Liver (tissue), 3 donors: Measurements from ENCODE around the gene UBA52.

Experiments used
- CTCF ChIP-seq: fragments of 150-350 bp; IDR thresholded peaks from 2 replicates; pipeline ENCODE4 v1.5.1; 2017; ENCODE audit warnings: improper control_type of control experiment, low read depth, low read length; ENCODE audit not compliant: missing input control
- FOXA2 ChIP-seq: IDR thresholded peaks from 2 replicates; pipeline ENCODE4 v1.6.1; 2016; ENCODE audit warnings: antibody characterized with exemption
- JUND ChIP-seq, 2 donors: IDR thresholded peaks; 2 replicates each; pipeline ENCODE4 v1.6.1; 2016; ENCODE audit warnings: antibody characterized with exemption in 2 of 2
- REST ChIP-seq: IDR thresholded peaks from 2 replicates; pipeline ENCODE4 v1.6.1; 2016; ENCODE audit warnings: antibody characterized with exemption, mild to moderate bottlenecking
- TAF1 ChIP-seq: conservative IDR thresholded peaks from 2 replicates; pipeline ENCODE4 v1.6.1; 2016; ENCODE audit warnings: antibody characterized with exemption, mild to moderate bottlenecking
- ZBTB33 ChIP-seq: IDR thresholded peaks from 2 replicates; pipeline ENCODE4 v1.6.1; 2016; ENCODE audit warnings: antibody characterized with exemption
- TF ChIP-seq, protein P1 (sequence below): IDR thresholded peaks from 2 replicates; pipeline ENCODE4 v1.6.1; 2016; ENCODE audit warnings: antibody characterized with exemption
- TF ChIP-seq, protein P2 (sequence below): IDR thresholded peaks from 2 replicates; pipeline ENCODE4 v1.6.1; 2016; ENCODE audit warnings: antibody characterized with exemption
- donor health status: healthy.
- donor health status: healthy.

- TF ChIP-seq ZBTB33 (no peak), FOXA2 (no peak), CTCF (no peak), TAF1 (no peak), REST (no peak), JUND (IDR thresholded peaks at IDR 0.05) (no peak)
- TF ChIP-seq, protein P1, sequence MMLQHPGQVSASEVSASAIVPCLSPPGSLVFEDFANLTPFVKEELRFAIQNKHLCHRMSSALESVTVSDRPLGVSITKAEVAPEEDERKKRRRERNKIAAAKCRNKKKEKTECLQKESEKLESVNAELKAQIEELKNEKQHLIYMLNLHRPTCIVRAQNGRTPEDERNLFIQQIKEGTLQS, result no peak
- TF ChIP-seq, protein P2, sequence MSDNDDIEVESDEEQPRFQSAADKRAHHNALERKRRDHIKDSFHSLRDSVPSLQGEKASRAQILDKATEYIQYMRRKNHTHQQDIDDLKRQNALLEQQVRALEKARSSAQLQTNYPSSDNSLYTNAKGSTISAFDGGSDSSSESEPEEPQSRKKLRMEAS, result no peak
Observed at GRCh38 chr19:18610556-18611326, 39.1 kb downstream of the UBA52 start.
